Measurements from ENCODE around the gene ADAMTS20.

The ADAMTS20 gene

DNA sequence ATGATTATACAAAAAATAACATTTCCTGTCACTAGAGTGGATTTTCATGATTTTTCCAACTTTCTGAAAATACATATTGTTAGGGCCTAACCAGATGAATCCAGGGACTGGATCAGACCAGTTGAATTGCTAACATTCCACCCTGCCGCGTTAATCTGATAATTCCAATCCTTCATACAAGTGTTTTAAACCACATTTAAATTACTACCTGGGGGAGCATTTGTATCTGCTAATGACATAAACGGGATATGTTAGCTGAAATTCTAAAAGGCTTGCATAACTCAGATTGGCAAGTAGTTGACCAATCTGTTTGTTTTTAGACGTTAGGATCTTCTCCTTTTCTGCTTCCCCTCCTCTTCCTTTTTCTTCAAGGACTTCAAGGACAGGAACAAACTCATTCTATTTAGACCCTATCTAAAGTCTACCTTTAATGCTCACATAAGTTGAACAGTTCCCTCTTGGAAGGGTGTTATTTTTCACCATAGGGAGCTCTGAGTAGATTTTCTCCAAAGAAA is 239.0 kb downstream of the ADAMTS20 start:
- DNase-seq: no peak

DNA sequence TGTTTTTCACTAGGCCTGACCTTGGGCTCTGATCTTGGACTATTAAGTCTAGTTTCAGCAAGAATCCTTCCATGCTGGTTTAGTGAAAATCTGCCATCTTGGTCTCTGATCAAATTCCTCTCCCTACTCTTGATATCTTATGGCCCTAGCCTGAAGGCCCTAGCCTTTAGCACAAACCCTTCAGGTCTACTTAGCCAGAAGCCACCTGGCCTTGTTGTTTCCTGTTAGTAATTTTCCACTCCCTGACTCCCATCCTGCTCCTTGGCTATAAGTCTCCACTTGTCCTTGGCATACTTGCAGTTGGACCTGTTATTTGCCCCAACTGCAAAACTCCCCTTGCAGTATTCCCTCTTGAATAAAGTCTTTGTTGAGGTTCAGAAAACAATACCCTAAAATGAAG is 241.4 kb downstream of the ADAMTS20 start:
- DNase-seq: no peak

DNA sequence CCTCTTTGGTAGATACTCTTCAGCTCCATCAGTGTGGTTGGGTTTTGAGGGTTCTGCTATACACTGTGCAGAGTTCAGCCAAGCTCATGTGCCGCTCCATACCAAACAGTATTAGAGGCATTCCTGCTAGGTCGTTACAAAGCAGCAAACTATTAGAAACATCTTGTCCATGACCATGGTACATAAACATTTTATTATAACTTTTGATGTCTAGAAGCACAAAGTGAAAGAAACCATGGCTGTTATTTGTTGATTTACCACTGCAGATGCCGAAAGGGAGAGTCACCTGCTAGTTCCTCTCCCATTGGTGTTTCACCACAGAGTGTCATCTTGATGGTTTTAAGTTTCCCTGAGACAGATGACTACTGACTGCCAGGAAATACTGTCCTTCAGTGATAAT is 242.0 kb downstream of the ADAMTS20 start:
- no peak for DNase-seq

DNA sequence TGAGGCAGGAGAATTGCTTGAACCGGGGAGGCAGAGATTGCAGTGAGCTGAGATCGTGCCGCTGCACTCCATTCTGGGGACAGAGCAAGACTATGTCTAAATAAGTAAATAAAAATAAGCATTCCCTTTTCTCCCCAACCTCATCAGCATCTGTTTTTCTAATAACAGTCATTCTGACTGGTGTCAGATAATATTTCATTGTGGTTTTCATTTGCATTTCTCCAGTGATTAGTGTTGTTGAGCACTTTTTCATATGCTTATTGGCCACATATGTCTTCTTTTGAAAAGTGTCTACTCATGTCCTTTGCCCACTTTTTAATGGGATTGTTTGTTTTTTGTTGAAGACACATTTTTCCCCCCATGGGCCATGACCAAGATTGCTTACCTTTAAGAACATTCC is 243.2 kb downstream of the ADAMTS20 start:
- DNase-seq: no peak

DNA sequence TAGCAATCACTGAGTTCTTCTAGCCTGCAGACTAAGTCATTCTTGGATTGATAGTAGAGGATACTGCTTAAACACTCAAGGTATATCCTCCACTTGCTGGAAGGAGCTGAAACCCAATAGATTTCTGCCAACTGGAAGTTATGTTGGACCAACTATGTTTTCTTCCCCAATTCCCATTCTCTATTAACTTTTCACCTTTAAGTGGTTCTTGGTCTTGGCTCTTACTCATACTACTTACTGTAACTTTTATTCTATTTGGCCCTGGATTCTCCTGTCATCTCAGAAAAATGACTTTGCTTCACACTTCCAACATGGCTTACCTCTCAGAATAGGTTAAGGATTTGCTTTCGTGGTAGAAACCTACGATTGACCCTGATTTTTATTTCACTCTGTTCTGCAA is 244.9 kb downstream of the ADAMTS20 start:
- DNase-seq: no peak

DNA sequence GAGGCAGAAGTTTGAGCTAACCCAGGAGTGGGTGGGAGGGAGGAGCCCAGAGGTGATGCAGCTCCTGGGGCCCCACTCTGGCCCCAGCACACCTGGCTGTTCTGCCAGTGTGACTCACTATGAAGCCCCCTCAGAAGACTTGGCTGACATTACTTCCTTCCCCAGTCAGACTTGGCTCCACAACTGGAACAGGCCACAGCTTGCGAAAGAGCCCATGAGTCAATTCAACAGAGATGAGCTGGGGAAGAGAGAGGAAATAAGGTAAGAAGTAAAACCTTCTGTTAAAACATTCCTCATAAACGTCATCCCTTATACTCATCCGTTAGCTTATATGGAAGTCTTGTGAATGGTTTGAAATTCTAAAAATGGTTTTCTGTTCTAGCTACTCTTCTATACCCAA is 245.9 kb downstream of the ADAMTS20 start:
- DNase-seq: peak; percentile 16

DNA sequence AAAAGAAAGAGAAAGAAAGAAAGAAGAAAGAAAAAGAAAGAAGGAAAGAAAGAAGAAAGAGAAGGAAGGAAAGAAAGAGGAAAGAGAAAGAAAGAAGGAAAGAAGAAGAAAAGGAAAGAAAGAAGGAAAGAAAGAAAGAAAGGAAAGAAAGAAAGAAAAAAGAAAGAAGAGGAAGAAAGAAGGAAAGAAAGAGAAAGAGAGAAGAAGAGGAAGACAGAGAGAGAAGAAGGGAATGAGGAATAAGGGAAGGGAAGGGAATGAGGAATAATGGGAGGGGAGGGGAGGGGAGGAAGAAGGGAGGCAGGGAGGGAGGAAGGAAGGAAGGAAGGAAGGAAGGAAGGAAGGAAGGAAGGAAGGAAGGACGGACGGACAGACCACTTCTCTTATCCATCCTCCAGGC is 246.9 kb downstream of the ADAMTS20 start:
- no peak for DNase-seq

All from 8988T (cell line).